ENCODE measurements around the gene TRIM40. TPM values are rescaled to one million over a fixed set of nuclear protein-coding genes. Genes with fewer than 3 reads are reported as not detected.

TRIM40 gene
- total and polyA plus RNA-seq, 2 experiments from 2014 or later = not detected

DNA sequence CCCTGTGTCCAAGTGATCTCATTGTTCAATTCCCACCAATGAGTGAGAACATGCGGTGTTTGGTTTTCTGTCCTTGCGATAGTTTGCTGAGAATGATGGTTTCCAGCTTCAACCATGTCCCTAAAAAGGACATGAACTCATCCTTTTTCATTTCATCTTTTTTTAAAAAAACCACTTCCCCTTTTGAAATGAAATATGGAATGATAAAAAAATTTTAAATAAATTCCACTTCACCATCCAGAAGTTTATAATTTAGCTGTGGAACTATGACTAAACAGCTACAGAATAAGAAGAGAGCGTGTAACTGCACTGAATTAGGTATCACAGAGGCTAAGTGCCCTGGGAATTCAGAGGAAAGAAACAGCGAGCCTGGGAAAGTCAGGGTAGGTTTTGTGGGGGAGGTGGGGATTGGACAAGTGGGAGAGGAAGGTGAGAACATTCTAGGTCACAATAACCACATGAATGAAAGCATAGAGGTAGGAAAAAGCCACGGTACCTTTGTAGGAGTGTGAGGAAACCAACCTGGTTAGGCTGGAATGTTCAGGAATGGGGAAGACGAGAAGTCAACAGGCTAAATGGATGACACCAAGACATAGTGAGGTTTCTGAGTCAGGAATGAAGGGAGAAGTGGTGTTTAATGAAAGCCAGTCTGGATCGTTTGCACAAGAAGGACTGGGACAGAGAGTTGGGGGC, 14.1 kb downstream of the TRIM40 start:
- peaks cover 5% of the 10 kb centered on the region for H3K4me1 Mint-ChIP-seq
- H3K9me3 Mint-ChIP-seq = no peaks in the 10 kb centered on the region
- no peaks in the 10 kb centered on the region for H3K36me3 Mint-ChIP-seq (ENCODE audit: low read depth)
- no peak overlapping the region for H3K4me3 Mint-ChIP-seq
- H3K27me3 ChIP-seq (ENCODE audit: insufficient read depth) = 0 out of 2 replicates have a peak, but pooled peaks cover 5% of the 10 kb centered on the region
- peaks cover 2% of the 10 kb centered on the region for H3K27me3 Mint-ChIP-seq (ENCODE audit: insufficient read depth, low read depth, poor library complexity)
- H3K4me1 ChIP-seq (ENCODE audit: insufficient read depth) = no peaks in the 10 kb centered on the region
- TF ChIP-seq, protein P1, sequence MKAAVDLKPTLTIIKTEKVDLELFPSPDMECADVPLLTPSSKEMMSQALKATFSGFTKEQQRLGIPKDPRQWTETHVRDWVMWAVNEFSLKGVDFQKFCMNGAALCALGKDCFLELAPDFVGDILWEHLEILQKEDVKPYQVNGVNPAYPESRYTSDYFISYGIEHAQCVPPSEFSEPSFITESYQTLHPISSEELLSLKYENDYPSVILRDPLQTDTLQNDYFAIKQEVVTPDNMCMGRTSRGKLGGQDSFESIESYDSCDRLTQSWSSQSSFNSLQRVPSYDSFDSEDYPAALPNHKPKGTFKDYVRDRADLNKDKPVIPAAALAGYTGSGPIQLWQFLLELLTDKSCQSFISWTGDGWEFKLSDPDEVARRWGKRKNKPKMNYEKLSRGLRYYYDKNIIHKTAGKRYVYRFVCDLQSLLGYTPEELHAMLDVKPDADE (IDR thresholded peaks at IDR 0.05) = no peak
- TF ChIP-seq EZH2 (IDR thresholded peaks at IDR 0.05; ENCODE audit: low read depth, unreplicated experiment) = no peak
- no peak for TF ChIP-seq ZNF331 (CRISPR knock-in tag; IDR thresholded peaks at IDR 0.05; ENCODE audit: low read depth)
- TF ChIP-seq POLR2AphosphoS5 (IDR thresholded peaks at IDR 0.05; ENCODE audit: low read depth) = no peak
- TF ChIP-seq JUNB (IDR thresholded peaks at IDR 0.05; ENCODE audit: unreplicated experiment) = no peak
- TF ChIP-seq, protein P2, sequence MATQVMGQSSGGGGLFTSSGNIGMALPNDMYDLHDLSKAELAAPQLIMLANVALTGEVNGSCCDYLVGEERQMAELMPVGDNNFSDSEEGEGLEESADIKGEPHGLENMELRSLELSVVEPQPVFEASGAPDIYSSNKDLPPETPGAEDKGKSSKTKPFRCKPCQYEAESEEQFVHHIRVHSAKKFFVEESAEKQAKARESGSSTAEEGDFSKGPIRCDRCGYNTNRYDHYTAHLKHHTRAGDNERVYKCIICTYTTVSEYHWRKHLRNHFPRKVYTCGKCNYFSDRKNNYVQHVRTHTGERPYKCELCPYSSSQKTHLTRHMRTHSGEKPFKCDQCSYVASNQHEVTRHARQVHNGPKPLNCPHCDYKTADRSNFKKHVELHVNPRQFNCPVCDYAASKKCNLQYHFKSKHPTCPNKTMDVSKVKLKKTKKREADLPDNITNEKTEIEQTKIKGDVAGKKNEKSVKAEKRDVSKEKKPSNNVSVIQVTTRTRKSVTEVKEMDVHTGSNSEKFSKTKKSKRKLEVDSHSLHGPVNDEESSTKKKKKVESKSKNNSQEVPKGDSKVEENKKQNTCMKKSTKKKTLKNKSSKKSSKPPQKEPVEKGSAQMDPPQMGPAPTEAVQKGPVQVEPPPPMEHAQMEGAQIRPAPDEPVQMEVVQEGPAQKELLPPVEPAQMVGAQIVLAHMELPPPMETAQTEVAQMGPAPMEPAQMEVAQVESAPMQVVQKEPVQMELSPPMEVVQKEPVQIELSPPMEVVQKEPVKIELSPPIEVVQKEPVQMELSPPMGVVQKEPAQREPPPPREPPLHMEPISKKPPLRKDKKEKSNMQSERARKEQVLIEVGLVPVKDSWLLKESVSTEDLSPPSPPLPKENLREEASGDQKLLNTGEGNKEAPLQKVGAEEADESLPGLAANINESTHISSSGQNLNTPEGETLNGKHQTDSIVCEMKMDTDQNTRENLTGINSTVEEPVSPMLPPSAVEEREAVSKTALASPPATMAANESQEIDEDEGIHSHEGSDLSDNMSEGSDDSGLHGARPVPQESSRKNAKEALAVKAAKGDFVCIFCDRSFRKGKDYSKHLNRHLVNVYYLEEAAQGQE (IDR thresholded peaks at IDR 0.05; ENCODE audit: unreplicated experiment) = no peak
- no peak for TF ChIP-seq NANOG (IDR thresholded peaks at IDR 0.05; ENCODE audit: borderline replicate concordance)
- no peak for TF ChIP-seq EZH2phosphoT487 (IDR thresholded peaks at IDR 0.05; ENCODE audit: unreplicated experiment)
- no peak for TF ChIP-seq ZNF114 (CRISPR knock-in tag; IDR thresholded peaks at IDR 0.05)
- no peak for TF ChIP-seq CREB1 (CRISPR knock-in tag; IDR thresholded peaks at IDR 0.05; ENCODE audit: low read depth)
- TF ChIP-seq, protein P3, sequence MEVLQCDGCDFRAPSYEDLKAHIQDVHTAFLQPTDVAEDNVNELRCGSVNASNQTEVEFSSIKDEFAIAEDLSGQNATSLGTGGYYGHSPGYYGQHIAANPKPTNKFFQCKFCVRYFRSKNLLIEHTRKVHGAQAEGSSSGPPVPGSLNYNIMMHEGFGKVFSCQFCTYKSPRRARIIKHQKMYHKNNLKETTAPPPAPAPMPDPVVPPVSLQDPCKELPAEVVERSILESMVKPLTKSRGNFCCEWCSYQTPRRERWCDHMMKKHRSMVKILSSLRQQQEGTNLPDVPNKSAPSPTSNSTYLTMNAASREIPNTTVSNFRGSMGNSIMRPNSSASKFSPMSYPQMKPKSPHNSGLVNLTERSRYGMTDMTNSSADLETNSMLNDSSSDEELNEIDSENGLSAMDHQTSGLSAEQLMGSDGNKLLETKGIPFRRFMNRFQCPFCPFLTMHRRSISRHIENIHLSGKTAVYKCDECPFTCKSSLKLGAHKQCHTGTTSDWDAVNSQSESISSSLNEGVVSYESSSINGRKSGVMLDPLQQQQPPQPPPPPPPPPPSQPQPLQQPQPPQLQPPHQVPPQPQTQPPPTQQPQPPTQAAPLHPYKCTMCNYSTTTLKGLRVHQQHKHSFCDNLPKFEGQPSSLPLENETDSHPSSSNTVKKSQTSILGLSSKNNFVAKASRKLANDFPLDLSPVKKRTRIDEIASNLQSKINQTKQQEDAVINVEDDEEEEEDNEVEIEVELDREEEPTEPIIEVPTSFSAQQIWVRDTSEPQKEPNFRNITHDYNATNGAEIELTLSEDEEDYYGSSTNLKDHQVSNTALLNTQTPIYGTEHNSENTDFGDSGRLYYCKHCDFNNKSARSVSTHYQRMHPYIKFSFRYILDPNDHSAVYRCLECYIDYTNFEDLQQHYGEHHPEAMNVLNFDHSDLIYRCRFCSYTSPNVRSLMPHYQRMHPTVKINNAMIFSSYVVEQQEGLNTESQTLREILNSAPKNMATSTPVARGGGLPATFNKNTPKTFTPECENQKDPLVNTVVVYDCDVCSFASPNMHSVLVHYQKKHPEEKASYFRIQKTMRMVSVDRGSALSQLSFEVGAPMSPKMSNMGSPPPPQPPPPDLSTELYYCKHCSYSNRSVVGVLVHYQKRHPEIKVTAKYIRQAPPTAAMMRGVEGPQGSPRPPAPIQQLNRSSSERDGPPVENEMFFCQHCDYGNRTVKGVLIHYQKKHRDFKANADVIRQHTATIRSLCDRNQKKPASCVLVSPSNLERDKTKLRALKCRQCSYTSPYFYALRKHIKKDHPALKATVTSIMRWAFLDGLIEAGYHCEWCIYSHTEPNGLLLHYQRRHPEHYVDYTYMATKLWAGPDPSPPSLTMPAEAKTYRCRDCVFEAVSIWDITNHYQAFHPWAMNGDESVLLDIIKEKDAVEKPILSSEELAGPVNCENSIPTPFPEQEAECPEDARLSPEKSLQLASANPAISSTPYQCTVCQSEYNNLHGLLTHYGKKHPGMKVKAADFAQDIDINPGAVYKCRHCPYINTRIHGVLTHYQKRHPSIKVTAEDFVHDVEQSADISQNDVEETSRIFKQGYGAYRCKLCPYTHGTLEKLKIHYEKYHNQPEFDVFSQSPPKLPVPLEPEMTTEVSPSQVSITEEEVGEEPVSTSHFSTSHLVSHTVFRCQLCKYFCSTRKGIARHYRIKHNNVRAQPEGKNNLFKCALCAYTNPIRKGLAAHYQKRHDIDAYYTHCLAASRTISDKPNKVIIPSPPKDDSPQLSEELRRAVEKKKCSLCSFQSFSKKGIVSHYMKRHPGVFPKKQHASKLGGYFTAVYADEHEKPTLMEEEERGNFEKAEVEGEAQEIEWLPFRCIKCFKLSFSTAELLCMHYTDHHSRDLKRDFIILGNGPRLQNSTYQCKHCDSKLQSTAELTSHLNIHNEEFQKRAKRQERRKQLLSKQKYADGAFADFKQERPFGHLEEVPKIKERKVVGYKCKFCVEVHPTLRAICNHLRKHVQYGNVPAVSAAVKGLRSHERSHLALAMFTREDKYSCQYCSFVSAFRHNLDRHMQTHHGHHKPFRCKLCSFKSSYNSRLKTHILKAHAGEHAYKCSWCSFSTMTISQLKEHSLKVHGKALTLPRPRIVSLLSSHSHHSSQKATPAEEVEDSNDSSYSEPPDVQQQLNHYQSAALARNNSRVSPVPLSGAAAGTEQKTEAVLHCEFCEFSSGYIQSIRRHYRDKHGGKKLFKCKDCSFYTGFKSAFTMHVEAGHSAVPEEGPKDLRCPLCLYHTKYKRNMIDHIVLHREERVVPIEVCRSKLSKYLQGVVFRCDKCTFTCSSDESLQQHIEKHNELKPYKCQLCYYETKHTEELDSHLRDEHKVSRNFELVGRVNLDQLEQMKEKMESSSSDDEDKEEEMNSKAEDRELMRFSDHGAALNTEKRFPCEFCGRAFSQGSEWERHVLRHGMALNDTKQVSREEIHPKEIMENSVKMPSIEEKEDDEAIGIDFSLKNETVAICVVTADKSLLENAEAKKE (CRISPR knock-in tag; IDR thresholded peaks at IDR 0.05) = no peak
- no peak for TF ChIP-seq STAT1 (IDR thresholded peaks at IDR 0.05; ENCODE audit: unreplicated experiment)
- TF ChIP-seq, protein P4, sequence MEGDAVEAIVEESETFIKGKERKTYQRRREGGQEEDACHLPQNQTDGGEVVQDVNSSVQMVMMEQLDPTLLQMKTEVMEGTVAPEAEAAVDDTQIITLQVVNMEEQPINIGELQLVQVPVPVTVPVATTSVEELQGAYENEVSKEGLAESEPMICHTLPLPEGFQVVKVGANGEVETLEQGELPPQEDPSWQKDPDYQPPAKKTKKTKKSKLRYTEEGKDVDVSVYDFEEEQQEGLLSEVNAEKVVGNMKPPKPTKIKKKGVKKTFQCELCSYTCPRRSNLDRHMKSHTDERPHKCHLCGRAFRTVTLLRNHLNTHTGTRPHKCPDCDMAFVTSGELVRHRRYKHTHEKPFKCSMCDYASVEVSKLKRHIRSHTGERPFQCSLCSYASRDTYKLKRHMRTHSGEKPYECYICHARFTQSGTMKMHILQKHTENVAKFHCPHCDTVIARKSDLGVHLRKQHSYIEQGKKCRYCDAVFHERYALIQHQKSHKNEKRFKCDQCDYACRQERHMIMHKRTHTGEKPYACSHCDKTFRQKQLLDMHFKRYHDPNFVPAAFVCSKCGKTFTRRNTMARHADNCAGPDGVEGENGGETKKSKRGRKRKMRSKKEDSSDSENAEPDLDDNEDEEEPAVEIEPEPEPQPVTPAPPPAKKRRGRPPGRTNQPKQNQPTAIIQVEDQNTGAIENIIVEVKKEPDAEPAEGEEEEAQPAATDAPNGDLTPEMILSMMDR (conservative IDR thresholded peaks at IDR 0.05; ENCODE audit: low read depth in 2 of 2) = no peak
- no peaks in the 10 kb centered on the region for H3K79me2 ChIP-seq (replicated peaks; ENCODE audit: insufficient read depth)
- no peak overlapping the region for H3K27ac ChIP-seq (ENCODE audit: low read depth)
- no peak for ATAC-seq
- H3K9me2 ChIP-seq (ENCODE audit: insufficient read depth) = no peaks in the 10 kb centered on the region
- H3F3A ChIP-seq (replicated peaks; ENCODE audit: low read depth) = no peaks in the 10 kb centered on the region
- no peaks in the 10 kb centered on the region for H3K36me3 ChIP-seq (ENCODE audit: insufficient read depth)
- no peak overlapping the region for H3K4me2 ChIP-seq
- no peak for DNase-seq (ENCODE audit: low spot score)
- no peaks in the 10 kb centered on the region for H4K20me1 ChIP-seq (replicated peaks; ENCODE audit: insufficient read depth)
- no peak overlapping the region for H2AFZ ChIP-seq
- no peak overlapping the region for H3K27ac Mint-ChIP-seq
- H3K4me3 ChIP-seq = no peak overlapping the region
